Nephron progenitor cell (in vitro differentiated cells): Measurements from ENCODE around the gene TAS2R38.

Source experiments
- DNase-seq: peaks from one replicate; pipeline ENCODE4 v3.0.0; 2021
- H3K27ac Mint-ChIP-seq: 2 replicates; pipeline ENCODE4 v1.8.0; 2021; ENCODE audit warnings: mild to moderate bottlenecking, moderate library complexity, mixed read lengths
- H3K27me3 Mint-ChIP-seq: 2 replicates; pipeline ENCODE4 v1.8.0; 2021; ENCODE audit warnings: mild to moderate bottlenecking, low read depth, mixed read lengths; ENCODE audit not compliant: poor library complexity
- H3K36me3 Mint-ChIP-seq: 2 replicates; pipeline ENCODE4 v1.8.0; 2021; ENCODE audit warnings: low read depth, mixed read lengths
- H3K4me1 Mint-ChIP-seq: 2 replicates; pipeline ENCODE4 v1.8.0; 2021; ENCODE audit warnings: mixed read lengths
- H3K4me3 Mint-ChIP-seq: 2 replicates; pipeline ENCODE4 v1.8.0; 2021; ENCODE audit warnings: mild to moderate bottlenecking, moderate library complexity, mixed read lengths
- H3K9me3 Mint-ChIP-seq: 2 replicates; pipeline ENCODE4 v1.8.0; 2021; ENCODE audit warnings: mild to moderate bottlenecking, moderate library complexity, mixed read lengths
- TF ChIP-seq, protein P1 (sequence below): fragments of 200-600 bp; sonication (generic); IDR thresholded peaks from 2 replicates; pipeline ENCODE4 v1.5.0; 2021; ENCODE audit warnings: antibody characterized with exemption

The TAS2R38 gene

DNA sequence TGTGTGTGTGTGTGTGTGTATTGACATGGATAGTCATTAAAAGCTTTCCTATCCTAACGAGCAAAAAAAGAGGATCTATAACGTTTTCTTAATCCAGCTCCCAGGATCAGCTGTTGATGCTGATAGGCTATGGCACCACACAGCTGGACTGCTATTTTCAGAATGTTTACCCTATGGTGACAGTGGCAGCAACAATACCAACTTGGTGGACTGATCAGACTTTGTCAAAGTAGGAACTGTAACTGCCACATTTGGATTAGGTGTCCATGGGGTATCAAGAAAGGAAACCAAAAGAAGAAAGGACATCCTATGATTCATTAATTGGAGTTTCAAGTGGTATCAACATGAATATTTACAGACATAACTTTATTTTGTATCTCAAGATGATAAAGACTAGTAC lies 24.1 kb downstream of the TAS2R38 start:
- no peak for DNase-seq
- peaks cover 16% of the 10 kb centered on the region for H3K27me3 Mint-ChIP-seq
- H3K36me3 Mint-ChIP-seq, result no peaks in the 10 kb centered on the region
- no peak overlapping the region for H3K27ac Mint-ChIP-seq
- H3K4me1 Mint-ChIP-seq, result no peaks in the 10 kb centered on the region
- TF ChIP-seq, protein P1, sequence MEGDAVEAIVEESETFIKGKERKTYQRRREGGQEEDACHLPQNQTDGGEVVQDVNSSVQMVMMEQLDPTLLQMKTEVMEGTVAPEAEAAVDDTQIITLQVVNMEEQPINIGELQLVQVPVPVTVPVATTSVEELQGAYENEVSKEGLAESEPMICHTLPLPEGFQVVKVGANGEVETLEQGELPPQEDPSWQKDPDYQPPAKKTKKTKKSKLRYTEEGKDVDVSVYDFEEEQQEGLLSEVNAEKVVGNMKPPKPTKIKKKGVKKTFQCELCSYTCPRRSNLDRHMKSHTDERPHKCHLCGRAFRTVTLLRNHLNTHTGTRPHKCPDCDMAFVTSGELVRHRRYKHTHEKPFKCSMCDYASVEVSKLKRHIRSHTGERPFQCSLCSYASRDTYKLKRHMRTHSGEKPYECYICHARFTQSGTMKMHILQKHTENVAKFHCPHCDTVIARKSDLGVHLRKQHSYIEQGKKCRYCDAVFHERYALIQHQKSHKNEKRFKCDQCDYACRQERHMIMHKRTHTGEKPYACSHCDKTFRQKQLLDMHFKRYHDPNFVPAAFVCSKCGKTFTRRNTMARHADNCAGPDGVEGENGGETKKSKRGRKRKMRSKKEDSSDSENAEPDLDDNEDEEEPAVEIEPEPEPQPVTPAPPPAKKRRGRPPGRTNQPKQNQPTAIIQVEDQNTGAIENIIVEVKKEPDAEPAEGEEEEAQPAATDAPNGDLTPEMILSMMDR, result no peak
- H3K9me3 Mint-ChIP-seq, result no peaks in the 10 kb centered on the region
- H3K4me3 Mint-ChIP-seq, result no peak overlapping the region

DNA sequence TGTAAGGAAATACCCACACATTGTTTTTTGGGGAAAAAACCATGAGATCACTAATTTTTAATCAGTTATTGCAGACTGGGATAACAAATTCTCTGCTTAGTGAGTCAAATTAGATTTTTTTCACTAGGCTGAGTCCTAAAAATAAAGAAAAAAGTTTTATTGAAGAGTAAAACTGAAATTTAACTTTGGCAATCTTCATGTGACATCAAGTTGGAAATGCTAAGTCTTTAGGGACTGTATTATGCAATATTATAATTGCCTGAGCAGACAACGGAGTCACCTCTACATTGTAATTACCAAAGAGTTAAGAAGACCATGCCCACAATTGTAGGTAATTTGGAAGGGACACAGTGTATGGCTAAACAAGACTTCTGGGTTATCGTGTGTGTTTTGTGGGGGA lies 24.6 kb downstream of the TAS2R38 start:
- no peak for DNase-seq
- Mint-ChIP-seq H3K27ac (no peak overlapping the region), H3K4me3 (no peak overlapping the region), H3K27me3 (peaks cover 15% of the 10 kb centered on the region), H3K4me1 (no peaks in the 10 kb centered on the region), H3K9me3 (no peaks in the 10 kb centered on the region), H3K36me3 (no peaks in the 10 kb centered on the region)
- TF ChIP-seq, protein P1, result no peak

DNA sequence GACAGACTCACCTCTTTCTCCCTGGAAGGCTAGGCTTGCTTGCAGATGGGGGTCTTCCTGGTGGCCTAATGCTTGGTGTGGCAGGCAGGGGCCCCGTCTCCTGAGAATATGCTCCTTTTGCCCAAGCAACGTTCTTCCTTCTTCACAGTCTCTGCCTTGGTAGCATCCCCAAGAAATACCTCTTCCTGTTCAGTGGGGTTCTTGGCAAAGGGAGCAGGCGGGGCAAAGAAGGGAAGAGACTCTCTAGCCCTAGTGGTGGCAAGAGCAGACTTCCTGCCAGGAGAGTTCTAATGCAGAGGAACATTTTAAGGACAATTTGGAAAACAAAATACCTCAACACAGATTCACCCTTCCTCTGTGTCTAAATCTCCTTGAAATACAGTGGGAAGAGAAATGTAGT lies 26.8 kb downstream of the TAS2R38 start, which contains the start of gene CLEC5A:
CLEC5A (minus strand) TSS at position 179 of the 400 bp plus-strand sequence. CDS start 682 bp downstream, outside the sequence.
- DNase-seq, result no peak
- Mint-ChIP-seq H3K27ac (no peak within 1 kb of the TSS), H3K9me3 (no peaks in the 10 kb centered on the region), H3K27me3 (peaks cover 25% of the 10 kb centered on the region), H3K36me3 (no peaks in the 10 kb centered on the region), H3K4me3 (no peak within 1 kb of the TSS), H3K4me1 (no peaks in the 10 kb centered on the region)
- TF ChIP-seq, protein P1, result no peak

DNA sequence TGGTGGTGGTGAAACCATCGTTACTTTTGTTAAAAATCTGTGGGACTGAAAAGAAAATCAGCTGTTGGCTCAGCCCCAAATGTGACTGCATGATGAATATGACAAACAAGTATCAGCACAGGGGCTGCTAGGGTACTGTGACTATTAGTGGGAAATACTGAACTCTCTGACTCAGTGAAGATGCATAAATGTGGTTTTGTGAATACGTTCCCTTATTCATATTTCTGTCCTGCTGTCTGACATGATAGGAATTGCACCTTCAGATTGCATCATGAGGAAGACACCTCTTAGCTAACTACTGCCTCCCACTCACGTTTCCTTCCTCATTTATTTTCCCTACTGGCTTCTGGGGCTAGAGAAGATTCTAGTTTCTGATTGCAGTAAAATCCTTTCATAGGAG lies 28.2 kb downstream of the TAS2R38 start:
- Mint-ChIP-seq H3K27me3 (peaks cover 27% of the 10 kb centered on the region), H3K27ac (no peak overlapping the region), H3K36me3 (no peaks in the 10 kb centered on the region), H3K4me3 (no peak overlapping the region), H3K9me3 (peaks cover 12% of the 10 kb centered on the region), H3K4me1 (no peaks in the 10 kb centered on the region)
- DNase-seq, result no peak
- TF ChIP-seq, protein P1, result no peak

DNA sequence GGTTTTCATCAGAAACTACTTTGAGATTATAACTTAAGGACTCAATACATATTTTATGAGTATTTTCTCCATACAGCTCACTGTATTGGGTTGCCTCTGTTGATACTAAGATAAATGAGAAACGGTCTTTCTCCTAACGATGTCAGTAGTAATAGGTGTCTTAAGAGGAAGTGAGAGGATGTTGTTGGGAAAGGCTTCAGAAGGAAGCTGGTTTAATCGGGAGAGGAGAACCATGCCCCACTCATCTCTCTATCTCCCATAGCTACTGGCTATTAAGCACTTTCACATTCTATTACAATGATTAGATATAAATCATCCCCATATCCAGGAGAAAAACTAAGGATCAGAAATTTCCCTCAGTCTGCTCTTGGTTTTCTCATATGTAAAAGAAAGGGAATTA lies 28.8 kb downstream of the TAS2R38 start:
- peaks cover 27% of the 10 kb centered on the region for H3K27me3 Mint-ChIP-seq
- H3K27ac Mint-ChIP-seq, result no peak overlapping the region
- no peak for DNase-seq
- H3K9me3 Mint-ChIP-seq, result peaks cover 17% of the 10 kb centered on the region
- H3K36me3 Mint-ChIP-seq, result no peaks in the 10 kb centered on the region
- TF ChIP-seq, protein P1, result no peak
- no peak overlapping the region for H3K4me3 Mint-ChIP-seq
- H3K4me1 Mint-ChIP-seq, result no peaks in the 10 kb centered on the region

DNA sequence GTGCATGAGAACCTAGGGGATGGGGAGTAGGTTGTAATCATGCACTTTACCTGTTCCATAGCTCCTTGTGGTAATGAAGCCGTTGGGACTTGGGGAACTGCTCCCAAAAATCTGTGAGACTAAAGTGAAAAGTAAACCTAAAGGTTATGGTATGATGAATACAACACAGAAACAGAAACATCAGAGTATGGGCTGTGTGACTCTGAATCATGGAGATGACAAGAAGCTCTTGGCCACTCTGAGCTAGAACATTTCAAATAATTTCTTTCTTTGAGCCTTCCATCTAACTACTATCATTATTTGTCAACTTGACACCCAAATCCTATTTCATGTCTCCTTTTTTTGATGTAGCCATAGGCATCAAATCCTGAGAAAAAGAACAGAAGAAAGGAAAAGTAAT lies 29.7 kb downstream of the TAS2R38 start:
- H3K36me3 Mint-ChIP-seq, result no peaks in the 10 kb centered on the region
- TF ChIP-seq, protein P1, result no peak
- no peak overlapping the region for H3K27ac Mint-ChIP-seq
- no peak for DNase-seq
- H3K9me3 Mint-ChIP-seq, result peaks cover 23% of the 10 kb centered on the region
- no peaks in the 10 kb centered on the region for H3K4me1 Mint-ChIP-seq
- H3K4me3 Mint-ChIP-seq, result no peak overlapping the region
- H3K27me3 Mint-ChIP-seq, result peaks cover 27% of the 10 kb centered on the region
